Liver (tissue), 9 donors: ENCODE measurements around the gene SYNGR3. TPM values are rescaled to one million over a fixed set of nuclear protein-coding genes. Genes with fewer than 3 reads are reported as not detected.
A peak's percentile ranks its signal among the peaks of the same experiment; 100 is the strongest.

ENCODE experiments used
- DNase-seq: peaks from one replicate; pipeline ENCODE4 v3.0.0-alpha.2; 2017; ENCODE audit warnings: low spot score
- H3K27ac ChIP-seq, 2 donors: one replicate each; pipeline ENCODE4 v1.7.0; 2013; ENCODE audit warnings: inconsistent platforms in 2 of 2, low read length in 2 of 2, control low read depth in 1 of 2, low read depth in 1 of 2, mild to moderate bottlenecking in 1 of 2
- H3K27me3 ChIP-seq, 4 donors: one replicate each; pipeline versions ENCODE4 v1.6.1 to v1.7.0; 2013; ENCODE audit warnings: low read length in 3 of 4, inconsistent platforms in 1 of 4, mild to moderate bottlenecking in 1 of 4, moderate library complexity in 1 of 4; ENCODE audit not compliant: control insufficient read depth in 4 of 4, insufficient read depth in 4 of 4
- H3K36me3 ChIP-seq, 4 donors: one replicate each; pipeline versions ENCODE4 v1.6.1 to v1.7.0; 2013; ENCODE audit warnings: low read length in 3 of 4, mild to moderate bottlenecking in 3 of 4, low read depth in 1 of 4, moderate library complexity in 1 of 4; ENCODE audit not compliant: control insufficient read depth in 4 of 4, insufficient read depth in 3 of 4
- H3K4me1 ChIP-seq, 4 donors: one replicate each; pipeline versions ENCODE4 v1.6.1 to v1.7.0; 2013; ENCODE audit warnings: low read length in 3 of 4, mild to moderate bottlenecking in 3 of 4, moderate library complexity in 1 of 4; ENCODE audit not compliant: control insufficient read depth in 4 of 4, insufficient read depth in 4 of 4
- H3K4me3 ChIP-seq, 3 donors: one replicate each; pipeline versions ENCODE4 v1.6.1 to v1.7.0; 2013; ENCODE audit warnings: low read length in 3 of 3, control low read depth in 1 of 3, low read depth in 1 of 3, mild to moderate bottlenecking in 1 of 3
- H3K9ac ChIP-seq, 2 donors: one replicate each; pipeline ENCODE4 v1.7.0; 2013; ENCODE audit warnings: low read length in 2 of 2, mild to moderate bottlenecking in 2 of 2, moderate library complexity in 2 of 2, control low read depth in 1 of 2, low read depth in 1 of 2
- H3K9me3 ChIP-seq, 4 donors: one replicate each; pipeline versions ENCODE4 v1.6.1 to v1.7.0; 2013; ENCODE audit warnings: low read length in 3 of 4; ENCODE audit not compliant: control insufficient read depth in 4 of 4
- ATF3 ChIP-seq: IDR thresholded peaks from 2 replicates; pipeline ENCODE4 v1.6.1; 2016; ENCODE audit warnings: antibody characterized with exemption
- CTCF ChIP-seq: fragments of 150-350 bp; IDR thresholded peaks from 2 replicates; pipeline ENCODE4 v1.5.1; 2017; ENCODE audit warnings: improper control_type of control experiment, low read depth, low read length; ENCODE audit not compliant: missing input control
- EGR1 ChIP-seq, 2 donors: IDR thresholded peaks; 2 replicates each; pipeline ENCODE4 v1.6.1; 2016 to 2018; ENCODE audit warnings: antibody characterized with exemption in 2 of 2, low read depth in 2 of 2
- FOXA1 ChIP-seq: IDR thresholded peaks from 2 replicates; pipeline ENCODE4 v1.6.1; 2016; ENCODE audit warnings: antibody characterized with exemption
- FOXA2 ChIP-seq: IDR thresholded peaks from 2 replicates; pipeline ENCODE4 v1.6.1; 2016; ENCODE audit warnings: antibody characterized with exemption
- GABPA ChIP-seq, 2 donors: IDR thresholded peaks in 1 of 2; conservative IDR thresholded peaks in 1 of 2; 2 replicates each; pipeline ENCODE4 v1.6.1; 2016; ENCODE audit warnings: antibody characterized with exemption in 2 of 2, mild to moderate bottlenecking in 1 of 2, moderate library complexity in 1 of 2
- HNF4A ChIP-seq, 2 donors: conservative IDR thresholded peaks; 2 replicates each; pipeline ENCODE4 v1.6.1; 2016; ENCODE audit warnings: antibody characterized with exemption in 2 of 2, mild to moderate bottlenecking in 2 of 2
- HNF4G ChIP-seq: IDR thresholded peaks from 2 replicates; pipeline ENCODE4 v1.6.1; 2016; ENCODE audit warnings: antibody characterized with exemption
- JUND ChIP-seq, 2 donors: IDR thresholded peaks; 2 replicates each; pipeline ENCODE4 v1.6.1; 2016; ENCODE audit warnings: antibody characterized with exemption in 2 of 2
- MAX ChIP-seq: IDR thresholded peaks from 2 replicates; pipeline ENCODE4 v1.6.1; 2016; ENCODE audit warnings: antibody characterized with exemption
- NR2F2 ChIP-seq: IDR thresholded peaks from 2 replicates; pipeline ENCODE4 v1.6.1; 2016; ENCODE audit warnings: antibody characterized with exemption
- RAD21 ChIP-seq, 2 donors: IDR thresholded peaks; 2 replicates each; pipeline ENCODE4 v1.6.1; 2016; ENCODE audit warnings: antibody characterized with exemption in 2 of 2, mild to moderate bottlenecking in 2 of 2
- REST ChIP-seq: IDR thresholded peaks from 2 replicates; pipeline ENCODE4 v1.6.1; 2016; ENCODE audit warnings: antibody characterized with exemption, mild to moderate bottlenecking
- RXRA ChIP-seq, 2 donors: IDR thresholded peaks; 2 replicates each; pipeline ENCODE4 v1.6.1; 2017 to 2018; ENCODE audit warnings: antibody characterized with exemption in 2 of 2, mild to moderate bottlenecking in 1 of 2
- SP1 ChIP-seq: IDR thresholded peaks from 2 replicates; pipeline ENCODE4 v1.6.1; 2018; ENCODE audit warnings: antibody characterized with exemption, mild to moderate bottlenecking
- TAF1 ChIP-seq: conservative IDR thresholded peaks from 2 replicates; pipeline ENCODE4 v1.6.1; 2016; ENCODE audit warnings: antibody characterized with exemption, mild to moderate bottlenecking
- YY1 ChIP-seq: IDR thresholded peaks from 2 replicates; pipeline ENCODE4 v1.6.1; 2016; ENCODE audit warnings: antibody characterized with exemption, mild to moderate bottlenecking
- ZBTB33 ChIP-seq: IDR thresholded peaks from 2 replicates; pipeline ENCODE4 v1.6.1; 2016; ENCODE audit warnings: antibody characterized with exemption
- WGBS: extraction: QIAGEN DNeasy Blood & Tissue Kit; methylation state at CpG from one replicate; pipeline ENCODE4 v1.1.7; 2013; 5-methylcytosine and 5-hydroxymethylcytosine counted together
- polyA plus RNA-seq, 2 donors: library from polyadenylated mRNA; stranded (reverse) in 1 of 2; unstranded in 1 of 2; fragments of 200-250 nt in 1 of 2; fragments of >200 nt in 1 of 2; fragmentation: Nextera tagmentation in 1 of 2; extraction: Ambion mirVana in 1 of 2; gene quantifications; one replicate each; pipeline versions ENCODE4 v1.2.1 to v1.2.3, GENCODE V29; 2013 to 2015
- total RNA-seq, 2 donors: library from RNA; depleted of rRNA; stranded (reverse); fragments of >200 nt; gene quantifications; one replicate each; pipeline ENCODE4 v1.2.3, GENCODE V29; 2014
- donor health status: healthy.
- donor health status: healthy.
- donor health status: healthy.
- donor health status: healthy.
- donor health status: healthy.

SYNGR3 gene
- total and polyA plus RNA-seq, 4 donors: 0.09 to 0.47 (median 0.17) TPM; not detected in 1

GRCh38 chr16:2003827-2004641 lies 14.3 kb downstream of the SYNGR3 start:
- TF ChIP-seq NR2F2 (no peak), GABPA (IDR thresholded peaks at IDR 0.05 in 1 of 2, conservative IDR thresholded peaks at IDR 0.05 in 1 of 2) (no peak), MAX (no peak), RXRA (IDR thresholded peaks at IDR 0.05) (peak in 1 of 2 donors; percentile 54), ZBTB33 (no peak), RAD21 (IDR thresholded peaks at IDR 0.05) (peak; percentile 71 to 85), TAF1 (no peak), YY1 (no peak), CTCF (peak; percentile 80), EGR1 (IDR thresholded peaks at IDR 0.05; ENCODE audit: low read depth in 2 of 2) (no peak), JUND (IDR thresholded peaks at IDR 0.05) (no peak), HNF4G (no peak), FOXA1 (no peak), FOXA2 (no peak), REST (no peak), ATF3 (no peak), SP1 (peak; percentile 32), HNF4A (conservative IDR thresholded peaks at IDR 0.05) (no peak)
- WGBS: 37% methylated on average over 36 of the region's 36 CpGs
- peak; percentile 92 for DNase-seq
- H3K27me3 ChIP-seq: no peaks in the 10 kb centered on the region
- no peaks in the 10 kb centered on the region for H3K9me3 ChIP-seq
- peaks cover 36 to 51% (median 45%) of the 10 kb centered on the region in 4 donors for H3K4me1 ChIP-seq
- no peak overlapping the region for H3K4me3 ChIP-seq
- peaks cover 17 to 43% (median 21%) of the 10 kb centered on the region in 4 donors for H3K36me3 ChIP-seq
- no peak overlapping the region for H3K27ac ChIP-seq
- no peak overlapping the region for H3K9ac ChIP-seq
